SK-N-SH treated with all-trans-retinoic acid at 6 μM for 48 hours (cell line): ENCODE measurements around the gene ZNF385B.

ENCODE experiments used
- CSDC2 ChIP-seq: fragments of 250-450 bp; sonication (Bioruptor Pico); IDR thresholded peaks from 2 replicates; pipeline ENCODE4 v1.5.0; 2020; ENCODE audit warnings: mild to moderate bottlenecking, moderate library complexity
- ESRRG ChIP-seq: fragments of 250-450 bp; sonication (Bioruptor Pico); IDR thresholded peaks from 2 replicates; pipeline ENCODE4 v1.6.1; 2021; ENCODE audit warnings: mild to moderate bottlenecking
- ISL1 ChIP-seq: fragments of 250-450 bp; sonication (Bioruptor Pico); IDR thresholded peaks from 2 replicates; pipeline ENCODE4 v2.1.2; 2022; ENCODE audit warnings: mild to moderate bottlenecking, moderate library complexity
- PPARA ChIP-seq: fragments of 250-450 bp; sonication (Bioruptor Pico); IDR thresholded peaks from 2 replicates; pipeline ENCODE4 v1.5.0; 2020; ENCODE audit warnings: mild to moderate bottlenecking, borderline replicate concordance
- RARB ChIP-seq: fragments of 250-450 bp; sonication (Bioruptor Pico); IDR thresholded peaks from 2 replicates; pipeline ENCODE4 v1.8.0; 2021; ENCODE audit warnings: mild to moderate bottlenecking, moderate library complexity
- SNAI2 ChIP-seq: fragments of 250-450 bp; sonication (Bioruptor Pico); IDR thresholded peaks from 2 replicates; pipeline ENCODE4 v1.5.0; 2020; ENCODE audit warnings: mild to moderate bottlenecking, moderate library complexity
- TCF4 ChIP-seq: fragments of 250-450 bp; sonication (Bioruptor Pico); IDR thresholded peaks from 2 replicates; pipeline ENCODE4 v1.8.0; 2021; ENCODE audit warnings: mild to moderate bottlenecking, moderate library complexity, borderline replicate concordance
- ZC3H10 ChIP-seq: fragments of 250-450 bp; sonication (Bioruptor Pico); IDR thresholded peaks from 2 replicates; pipeline ENCODE4 v1.5.1; 2021; ENCODE audit warnings: mild to moderate bottlenecking, moderate library complexity
- ZFP3 ChIP-seq: fragments of 250-450 bp; sonication (Bioruptor Pico); IDR thresholded peaks from 2 replicates; pipeline ENCODE4 v1.5.0; 2020; ENCODE audit warnings: mild to moderate bottlenecking, moderate library complexity
- ZFP30 ChIP-seq: fragments of 450-650 bp; formaldehyde crosslinking; IDR thresholded peaks from 2 replicates; pipeline ENCODE4 v1.5.0; 2022; ENCODE audit warnings: mild to moderate bottlenecking, moderate library complexity
- ZNF8 ChIP-seq: fragments of 450-650 bp; formaldehyde crosslinking; IDR thresholded peaks from 2 replicates; pipeline ENCODE4 v1.5.0; 2020; ENCODE audit warnings: mild to moderate bottlenecking, moderate library complexity
- TF ChIP-seq, protein P1 (sequence below): fragments of 250-450 bp; sonication (Bioruptor Pico); IDR thresholded peaks from 2 replicates; pipeline ENCODE4 v1.5.0; 2020; ENCODE audit warnings: mild to moderate bottlenecking, moderate library complexity
- TF ChIP-seq, protein P2 (sequence below): fragments of 250-450 bp; sonication (Bioruptor Pico); IDR thresholded peaks from 2 replicates; pipeline ENCODE4 v1.5.1; 2020; ENCODE audit warnings: low read depth, mild to moderate bottlenecking, moderate library complexity
- TF ChIP-seq, protein P3 (sequence below): fragments of 250-450 bp; sonication (Bioruptor Pico); IDR thresholded peaks from 2 replicates; pipeline ENCODE4 v1.5.1; 2021; ENCODE audit warnings: mild to moderate bottlenecking, moderate library complexity

DNA sequence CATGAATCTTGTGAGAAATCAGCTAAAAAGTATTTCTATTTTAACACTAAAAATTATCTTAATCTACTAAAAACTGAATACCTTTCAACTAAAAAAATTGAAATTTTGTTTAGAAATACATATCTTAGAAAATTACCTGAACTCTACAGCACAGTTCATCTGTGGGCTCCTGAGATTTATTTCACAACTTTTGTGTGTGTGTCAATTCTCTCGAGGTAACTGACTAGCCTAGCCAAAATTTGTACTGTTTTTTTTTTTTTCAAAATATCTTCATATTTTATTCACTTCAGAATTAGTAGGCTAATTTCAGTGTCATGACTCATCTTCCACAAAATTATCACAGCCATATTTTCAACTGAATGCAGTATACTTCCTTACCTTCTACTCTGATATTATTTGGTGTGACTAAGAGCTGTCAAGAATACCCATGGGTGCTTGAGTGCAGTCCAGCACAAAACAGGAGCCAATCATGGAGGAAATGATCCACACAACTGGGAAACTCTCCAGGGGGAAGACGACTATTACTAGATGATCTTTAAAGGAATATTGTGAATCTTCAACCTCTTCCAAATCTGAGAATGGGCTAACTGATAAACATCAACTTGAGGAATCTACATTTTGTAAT lies 174.6 kb downstream of the ZNF385B start:
- TF ChIP-seq TCF4 (CRISPR knock-in tag) (no peak), PPARA (CRISPR knock-in tag) (no peak), SNAI2 (CRISPR knock-in tag) (no peak), ZNF8 (CRISPR knock-in tag) (no peak), ISL1 (no peak), CSDC2 (CRISPR knock-in tag) (no peak), ESRRG (CRISPR knock-in tag) (no peak), ZFP3 (CRISPR knock-in tag) (no peak), ZFP30 (no peak), RARB (no peak), ZC3H10 (CRISPR knock-in tag) (no peak)
- TF ChIP-seq, protein P1, sequence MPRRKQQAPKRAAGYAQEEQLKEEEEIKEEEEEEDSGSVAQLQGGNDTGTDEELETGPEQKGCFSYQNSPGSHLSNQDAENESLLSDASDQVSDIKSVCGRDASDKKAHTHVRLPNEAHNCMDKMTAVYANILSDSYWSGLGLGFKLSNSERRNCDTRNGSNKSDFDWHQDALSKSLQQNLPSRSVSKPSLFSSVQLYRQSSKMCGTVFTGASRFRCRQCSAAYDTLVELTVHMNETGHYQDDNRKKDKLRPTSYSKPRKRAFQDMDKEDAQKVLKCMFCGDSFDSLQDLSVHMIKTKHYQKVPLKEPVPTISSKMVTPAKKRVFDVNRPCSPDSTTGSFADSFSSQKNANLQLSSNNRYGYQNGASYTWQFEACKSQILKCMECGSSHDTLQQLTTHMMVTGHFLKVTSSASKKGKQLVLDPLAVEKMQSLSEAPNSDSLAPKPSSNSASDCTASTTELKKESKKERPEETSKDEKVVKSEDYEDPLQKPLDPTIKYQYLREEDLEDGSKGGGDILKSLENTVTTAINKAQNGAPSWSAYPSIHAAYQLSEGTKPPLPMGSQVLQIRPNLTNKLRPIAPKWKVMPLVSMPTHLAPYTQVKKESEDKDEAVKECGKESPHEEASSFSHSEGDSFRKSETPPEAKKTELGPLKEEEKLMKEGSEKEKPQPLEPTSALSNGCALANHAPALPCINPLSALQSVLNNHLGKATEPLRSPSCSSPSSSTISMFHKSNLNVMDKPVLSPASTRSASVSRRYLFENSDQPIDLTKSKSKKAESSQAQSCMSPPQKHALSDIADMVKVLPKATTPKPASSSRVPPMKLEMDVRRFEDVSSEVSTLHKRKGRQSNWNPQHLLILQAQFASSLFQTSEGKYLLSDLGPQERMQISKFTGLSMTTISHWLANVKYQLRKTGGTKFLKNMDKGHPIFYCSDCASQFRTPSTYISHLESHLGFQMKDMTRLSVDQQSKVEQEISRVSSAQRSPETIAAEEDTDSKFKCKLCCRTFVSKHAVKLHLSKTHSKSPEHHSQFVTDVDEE (CRISPR knock-in tag): no peak
- TF ChIP-seq, protein P2, sequence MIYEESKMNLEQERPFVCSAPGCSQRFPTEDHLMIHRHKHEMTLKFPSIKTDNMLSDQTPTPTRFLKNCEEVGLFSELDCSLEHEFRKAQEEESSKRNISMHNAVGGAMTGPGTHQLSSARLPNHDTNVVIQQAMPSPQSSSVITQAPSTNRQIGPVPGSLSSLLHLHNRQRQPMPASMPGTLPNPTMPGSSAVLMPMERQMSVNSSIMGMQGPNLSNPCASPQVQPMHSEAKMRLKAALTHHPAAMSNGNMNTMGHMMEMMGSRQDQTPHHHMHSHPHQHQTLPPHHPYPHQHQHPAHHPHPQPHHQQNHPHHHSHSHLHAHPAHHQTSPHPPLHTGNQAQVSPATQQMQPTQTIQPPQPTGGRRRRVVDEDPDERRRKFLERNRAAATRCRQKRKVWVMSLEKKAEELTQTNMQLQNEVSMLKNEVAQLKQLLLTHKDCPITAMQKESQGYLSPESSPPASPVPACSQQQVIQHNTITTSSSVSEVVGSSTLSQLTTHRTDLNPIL (CRISPR knock-in tag): no peak
- TF ChIP-seq, protein P3, sequence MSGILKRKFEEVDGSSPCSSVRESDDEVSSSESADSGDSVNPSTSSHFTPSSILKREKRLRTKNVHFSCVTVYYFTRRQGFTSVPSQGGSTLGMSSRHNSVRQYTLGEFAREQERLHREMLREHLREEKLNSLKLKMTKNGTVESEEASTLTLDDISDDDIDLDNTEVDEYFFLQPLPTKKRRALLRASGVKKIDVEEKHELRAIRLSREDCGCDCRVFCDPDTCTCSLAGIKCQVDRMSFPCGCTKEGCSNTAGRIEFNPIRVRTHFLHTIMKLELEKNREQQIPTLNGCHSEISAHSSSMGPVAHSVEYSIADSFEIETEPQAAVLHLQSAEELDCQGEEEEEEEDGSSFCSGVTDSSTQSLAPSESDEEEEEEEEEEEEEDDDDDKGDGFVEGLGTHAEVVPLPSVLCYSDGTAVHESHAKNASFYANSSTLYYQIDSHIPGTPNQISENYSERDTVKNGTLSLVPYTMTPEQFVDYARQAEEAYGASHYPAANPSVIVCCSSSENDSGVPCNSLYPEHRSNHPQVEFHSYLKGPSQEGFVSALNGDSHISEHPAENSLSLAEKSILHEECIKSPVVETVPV (CRISPR knock-in tag): no peak
